Activated gamma-delta T cell treated with Interleukin-2 at 50 U/mL for 16 hours (primary cell): Measurements from ENCODE around the gene SGIP1.

ENCODE experiments used
- DNase-seq: peaks from one replicate; pipeline ENCODE4 v3.0.0-alpha.2; 2020

The SGIP1 gene

GRCh38 chr1:66525086-66525485 is 8.9 kb upstream of the SGIP1 start:
- no peak for DNase-seq

DNA sequence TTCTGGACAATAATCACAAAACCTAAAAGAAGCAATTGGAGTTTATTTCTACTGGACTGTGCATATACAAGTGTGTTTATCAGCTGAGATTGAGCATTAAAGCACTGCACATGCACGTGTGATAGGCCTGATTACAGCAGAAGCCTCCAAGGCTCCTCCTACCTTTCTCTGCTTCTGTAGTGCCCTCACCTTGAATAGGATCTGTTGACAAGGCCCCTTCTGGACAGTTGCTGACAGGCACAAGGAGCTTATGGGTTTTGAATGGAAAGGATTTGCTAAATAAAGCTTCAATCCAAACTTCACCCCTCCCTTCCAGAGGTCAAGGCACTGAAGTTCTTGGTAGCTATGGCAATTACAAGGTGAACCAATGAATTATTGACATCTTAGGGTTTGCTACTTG is 7.9 kb upstream of the SGIP1 start:
- DNase-seq: no peak

GRCh38 chr1:66526991-66527390 is 7.0 kb upstream of the SGIP1 start:
- no peak for DNase-seq

DNA sequence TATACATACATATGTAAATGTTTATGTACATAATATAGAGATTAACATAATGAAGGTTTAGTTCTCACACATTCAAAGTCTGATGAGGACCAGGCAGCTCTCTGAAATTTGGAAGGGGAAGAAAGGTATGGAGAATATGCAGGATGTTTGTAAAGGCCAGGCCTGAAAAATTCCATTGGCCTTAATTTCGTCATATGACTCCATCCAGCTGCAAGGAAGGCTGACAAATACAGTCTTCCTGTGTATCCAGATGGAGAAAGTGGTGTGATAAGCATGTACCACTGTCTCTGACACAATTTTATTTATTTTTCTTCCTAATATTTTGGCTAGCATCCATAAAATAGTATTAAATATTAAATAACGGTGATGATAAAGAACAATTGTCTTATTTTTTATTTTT is 6.3 kb upstream of the SGIP1 start:
- no peak for DNase-seq

DNA sequence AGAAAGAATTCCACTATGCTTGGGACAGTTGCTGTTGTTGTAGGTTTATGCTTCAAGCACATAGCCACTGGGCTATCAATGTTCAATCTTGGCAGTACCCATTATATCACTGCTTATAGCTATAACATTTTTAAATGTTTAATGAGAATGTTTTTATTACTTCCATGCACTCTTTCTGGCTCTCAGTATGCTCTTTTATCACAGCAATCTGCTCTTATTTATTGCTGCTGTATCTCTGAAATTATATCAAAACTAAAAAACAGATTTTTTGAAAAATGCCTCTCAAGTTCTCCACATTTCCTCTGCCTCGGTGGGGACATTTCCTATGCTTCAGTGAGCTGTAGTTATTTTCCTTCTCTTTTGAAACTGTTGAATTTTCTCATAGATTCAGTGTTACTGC is 5.4 kb upstream of the SGIP1 start:
- no peak for DNase-seq

DNA sequence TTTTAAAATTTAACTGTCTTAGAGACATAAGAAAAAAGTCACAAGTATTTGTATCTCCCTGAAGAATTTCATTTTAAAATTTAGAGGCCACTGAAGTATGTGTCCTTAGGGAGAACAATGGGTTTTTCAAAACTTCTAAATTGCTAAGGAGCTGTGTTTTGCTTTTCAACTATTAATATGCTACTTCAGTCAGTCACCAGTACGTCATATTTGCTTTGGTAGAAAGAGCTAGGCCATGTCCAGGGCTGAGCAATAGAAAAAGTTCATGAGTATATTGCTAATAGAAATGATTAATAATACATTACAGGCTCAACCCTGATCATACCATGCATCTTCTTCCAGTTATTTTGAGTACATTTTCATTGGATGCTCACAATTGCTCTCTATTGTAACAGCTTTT is 1.7 kb upstream of the SGIP1 start:
- no peak for DNase-seq

GRCh38 chr1:66532798-66533783 is 862 bp upstream of the SGIP1 start:
- DNase-seq: no peak

DNA sequence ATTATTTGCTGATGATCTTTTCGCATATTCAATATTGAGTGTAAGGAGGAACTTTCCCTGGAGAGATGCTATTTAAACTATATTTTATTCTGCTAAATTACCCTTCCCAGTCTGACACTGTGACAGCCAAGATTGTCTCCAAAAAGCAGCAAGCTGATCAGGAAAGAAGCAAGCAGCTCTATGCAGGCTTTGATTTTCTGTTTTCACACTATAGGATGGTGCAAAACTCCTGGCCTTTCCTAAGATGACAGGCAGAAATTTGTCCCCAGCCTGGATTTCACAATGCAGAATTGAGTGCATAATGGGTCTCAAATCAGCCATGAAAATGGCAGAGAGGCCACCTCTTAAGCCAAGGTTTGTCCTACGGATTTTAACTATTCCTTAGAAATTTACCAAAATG is 1.1 kb downstream of the SGIP1 start:
- DNase-seq: no peak

DNA sequence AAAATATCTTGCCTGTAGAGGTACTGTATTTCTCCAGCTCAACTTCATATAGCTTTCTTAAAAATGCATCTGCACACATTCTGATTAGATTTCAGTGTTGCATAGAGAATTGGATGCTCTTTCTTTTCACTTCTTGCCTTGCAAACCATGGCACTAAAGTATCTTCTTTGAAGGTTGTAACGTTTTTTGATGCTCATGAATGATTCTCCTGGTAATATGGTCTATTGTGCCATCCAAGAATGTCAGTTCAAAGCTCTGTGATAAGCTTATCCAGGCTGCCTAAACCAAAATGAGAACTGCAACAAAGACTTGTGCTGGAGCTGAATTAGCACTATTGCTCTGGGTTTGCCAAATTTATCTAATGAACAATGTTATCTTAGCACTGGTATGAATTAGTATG is 1.9 kb downstream of the SGIP1 start:
- DNase-seq: no peak

DNA sequence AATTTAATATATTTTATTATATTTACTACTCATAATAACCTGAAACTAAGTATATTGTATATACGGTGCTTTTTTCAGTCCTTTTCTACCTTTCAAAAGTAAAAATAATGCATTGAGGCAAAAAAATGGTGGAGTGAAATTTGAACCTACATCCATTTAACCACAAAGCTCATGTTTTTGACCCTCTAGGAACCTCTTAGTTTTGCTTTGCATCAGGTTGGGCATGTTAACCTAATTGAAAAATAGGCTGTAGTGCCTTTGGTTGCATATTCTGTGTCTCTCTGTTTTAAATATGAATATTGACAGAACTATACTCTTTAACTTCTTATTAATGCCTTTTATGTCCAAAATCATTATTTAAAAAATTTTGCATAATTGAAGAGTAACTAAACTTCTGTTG is 3.8 kb downstream of the SGIP1 start:
- DNase-seq: no peak

DNA sequence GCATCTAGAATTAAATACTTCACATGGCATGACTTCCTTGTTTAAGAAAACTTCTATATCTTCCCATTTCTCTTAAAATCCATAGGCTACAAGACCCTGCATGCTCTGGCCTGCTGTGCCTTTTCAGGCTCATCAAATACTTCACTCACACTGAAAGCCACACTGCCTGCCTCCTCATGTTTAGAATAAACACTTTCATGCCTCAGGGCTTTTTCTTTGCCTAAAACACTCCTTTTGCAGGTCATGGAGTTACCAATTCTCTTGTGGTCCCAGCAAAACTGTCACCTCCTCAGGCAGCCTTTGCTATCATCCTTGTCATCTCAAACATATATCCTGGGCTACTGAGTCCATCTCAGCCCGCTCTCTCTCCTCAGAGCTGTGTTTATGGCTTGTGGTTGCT is 5.5 kb downstream of the SGIP1 start:
- DNase-seq: no peak

- no peak for DNase-seq
Observed at GRCh38 chr1:66540434-66541032, 6.6 kb downstream of the SGIP1 start.

DNA sequence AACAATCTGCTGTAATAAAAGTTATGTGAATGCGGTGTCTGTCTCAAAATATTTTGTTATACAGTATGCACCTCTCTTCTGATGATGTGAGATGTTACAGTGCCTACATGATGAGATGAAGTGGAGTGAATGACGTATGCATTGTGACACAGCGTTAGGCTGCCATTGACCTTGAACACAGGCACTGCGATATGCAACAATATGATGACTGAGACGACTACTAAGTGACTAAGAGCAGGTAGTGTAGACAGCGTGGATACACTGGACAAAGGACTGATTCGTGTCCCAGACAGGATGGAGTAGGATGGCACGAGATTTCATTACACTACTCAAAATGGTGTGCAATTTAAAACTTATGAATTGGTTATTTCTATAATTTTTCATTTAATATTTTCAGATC is 8.4 kb downstream of the SGIP1 start:
- DNase-seq: no peak

DNA sequence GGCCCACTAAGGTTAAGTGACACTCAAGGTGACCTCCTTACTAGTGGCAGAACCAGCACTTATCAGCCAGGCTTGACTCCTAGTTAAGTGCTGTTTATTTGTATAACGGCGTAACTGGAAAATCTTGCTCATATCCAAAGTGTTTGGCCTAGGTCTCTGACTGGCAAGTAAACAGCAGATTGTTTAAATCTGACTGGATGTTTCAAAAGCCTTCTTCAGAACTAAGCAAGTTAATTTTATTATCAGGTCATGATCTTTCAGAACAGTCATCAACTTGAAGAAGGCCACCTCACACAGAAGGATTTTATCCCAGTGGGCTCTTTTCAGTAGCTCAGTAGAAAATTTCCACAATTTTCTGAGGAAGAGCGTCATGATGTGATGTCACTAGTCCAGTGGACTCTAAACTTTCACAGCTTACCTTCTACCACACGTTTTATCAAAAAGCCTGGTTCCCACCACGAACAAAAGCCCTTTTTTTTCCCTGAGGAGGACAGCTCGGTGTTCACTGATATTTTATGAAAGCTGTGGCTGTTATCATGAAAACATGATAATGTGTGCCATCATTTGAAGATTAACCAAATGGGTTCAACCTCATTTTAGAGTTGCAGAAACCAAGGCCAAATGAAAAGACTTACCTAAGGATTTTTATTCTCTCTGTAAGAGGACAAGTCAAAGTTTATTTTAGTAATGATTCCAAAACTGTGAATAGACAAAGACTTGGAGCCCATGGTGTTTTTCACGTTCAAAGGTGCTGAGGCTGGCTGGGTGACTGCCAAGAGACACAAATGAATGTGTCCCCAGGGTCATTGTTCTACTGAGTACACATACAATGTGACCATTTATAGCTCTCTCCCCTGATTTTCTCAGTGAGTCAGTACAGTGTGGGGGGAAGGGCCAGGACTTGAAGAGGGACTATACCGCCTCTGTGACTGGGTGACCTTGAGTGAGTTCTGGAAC is 9.1 kb downstream of the SGIP1 start:
- no peak for DNase-seq

DNA sequence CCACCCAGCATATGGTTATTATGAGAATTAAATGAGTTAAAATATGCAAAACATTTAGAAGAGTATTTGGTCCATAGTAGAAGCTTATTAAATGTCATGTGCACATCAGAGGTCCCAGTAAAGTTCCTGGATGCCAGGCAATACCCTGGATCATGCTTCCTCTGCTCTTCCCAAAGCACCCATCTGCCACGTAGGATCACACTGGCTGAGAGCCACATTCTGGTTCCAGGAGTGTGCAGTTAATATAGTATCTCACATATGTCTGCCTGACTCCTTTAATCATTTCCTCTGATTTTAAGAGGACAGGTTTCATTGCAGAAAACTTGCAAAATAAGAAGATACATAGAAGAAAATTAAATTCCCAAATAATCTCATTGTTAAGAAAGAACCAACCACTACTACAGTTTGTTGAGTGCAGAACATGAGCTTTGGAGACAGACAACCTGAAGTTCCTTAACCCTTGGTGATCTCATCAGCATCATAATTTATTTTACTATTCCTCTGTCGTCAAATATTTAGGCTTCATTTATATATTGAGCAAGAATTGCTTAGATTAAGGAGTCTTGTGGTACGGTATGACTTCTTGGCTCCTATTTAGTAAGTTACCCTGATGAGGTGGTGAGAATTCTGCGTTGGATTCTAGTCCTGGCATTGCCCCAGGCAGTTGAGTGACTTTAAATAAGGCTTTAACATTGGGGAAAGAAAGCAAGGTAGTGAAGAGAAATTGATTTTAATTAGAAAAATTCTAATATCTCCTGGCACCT is 12.3 kb downstream of the SGIP1 start:
- DNase-seq: no peak

DNA sequence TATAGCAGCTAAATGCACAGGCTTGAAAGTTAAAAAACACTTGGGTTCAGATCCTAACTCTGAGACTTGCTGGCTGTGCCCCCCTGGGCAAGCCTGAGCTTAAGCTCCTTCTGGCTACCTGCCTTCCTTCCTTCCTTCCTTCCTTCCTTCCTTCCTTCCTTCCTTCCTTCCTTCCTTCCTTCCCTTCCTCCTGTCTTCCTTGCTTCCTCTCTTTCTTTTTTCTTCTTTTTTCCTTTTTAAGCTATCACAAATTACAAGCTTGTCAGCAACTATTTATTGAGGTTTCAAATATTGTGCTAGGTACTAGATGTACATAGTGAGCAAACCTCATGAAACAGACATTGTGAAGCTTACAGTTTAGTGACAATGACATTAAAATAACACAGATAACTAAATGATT is 15.1 kb downstream of the SGIP1 start:
- no peak for DNase-seq

DNA sequence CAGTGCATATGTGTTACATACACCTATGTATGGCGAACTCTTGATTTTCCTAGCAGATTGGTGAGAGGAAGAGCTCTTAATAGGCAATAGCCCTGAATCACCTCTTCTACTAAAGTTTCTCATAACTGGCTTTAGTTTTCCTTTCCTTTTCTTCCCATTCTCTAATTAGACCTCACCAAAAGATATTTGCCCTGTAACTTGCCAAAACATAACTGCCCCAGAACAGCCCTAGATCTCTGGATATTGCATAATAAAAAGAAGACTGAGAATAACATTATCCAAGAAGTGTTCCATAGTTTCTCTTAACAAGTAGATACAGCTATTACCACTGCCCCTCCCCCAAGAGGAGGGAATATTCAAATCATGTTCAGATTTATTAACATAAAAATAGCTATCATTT is 16.3 kb downstream of the SGIP1 start:
- DNase-seq: no peak

- DNase-seq: no peak
Observed at GRCh38 chr1:66552287-66552686, 18.3 kb downstream of the SGIP1 start.

DNA sequence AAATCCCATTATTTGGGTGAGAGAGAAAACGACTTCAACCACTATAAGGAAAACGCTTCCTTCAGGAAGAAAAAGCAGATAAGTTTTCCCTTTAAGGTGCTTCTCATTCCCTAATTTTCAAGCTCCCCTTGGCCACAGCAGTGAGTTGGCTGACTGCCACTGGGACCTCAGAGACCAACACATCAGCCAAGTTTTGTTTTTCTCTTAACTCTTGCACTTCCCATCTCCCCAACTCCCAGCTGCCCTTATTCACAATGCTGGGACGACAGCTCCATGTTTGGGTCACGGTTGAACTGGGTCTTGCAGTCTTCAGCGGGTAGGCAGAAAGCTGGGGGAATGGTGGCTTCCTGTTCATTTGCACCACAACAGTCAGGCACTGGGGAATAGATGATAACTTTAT is 18.9 kb downstream of the SGIP1 start:
- DNase-seq: no peak

- no peak for DNase-seq
Observed at GRCh38 chr1:66553846-66554245, 19.9 kb downstream of the SGIP1 start.

DNA sequence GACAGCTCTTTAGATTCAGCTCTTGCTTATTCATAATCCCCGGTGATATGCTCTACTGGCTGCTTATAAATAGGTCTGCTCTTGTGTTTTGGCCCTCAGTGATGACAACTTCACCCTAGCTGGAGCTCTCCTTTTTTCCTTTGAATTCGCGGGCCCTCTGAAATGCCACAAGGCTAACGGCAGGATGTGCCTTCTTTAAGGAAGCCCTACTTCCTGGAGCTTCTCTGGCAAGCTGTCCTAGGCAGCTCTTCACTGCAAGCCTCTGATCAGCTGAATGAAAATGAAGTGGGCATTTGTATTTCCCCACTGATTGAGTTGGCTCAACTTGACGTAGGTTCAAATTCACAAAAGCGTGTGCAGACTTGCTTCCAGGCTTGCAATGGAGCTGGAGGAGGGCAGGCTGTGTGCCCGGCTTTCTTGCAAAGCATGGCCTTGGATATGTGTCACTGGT is 22.2 kb downstream of the SGIP1 start:
- no peak for DNase-seq

GRCh38 chr1:66557157-66557556 is 23.2 kb downstream of the SGIP1 start:
- DNase-seq: no peak

- DNase-seq: no peak
Observed at GRCh38 chr1:66559517-66559916, 25.6 kb downstream of the SGIP1 start.
